HG02840 (cell line): ENCODE data around the gene EVL.
"Not testable (repeated sequence)": the region's sequence is repeated elsewhere in the genome, so short reads cannot be mapped to it uniquely, and the experiment has no call there.

Experiments
- ATAC-seq: cut with Tn5 transposase; IDR thresholded peaks from one replicate; pipeline ENCODE4 v1.9.1; 2021; ENCODE audit warnings: mild to moderate bottlenecking, moderate library complexity, moderate number of reproducible peaks; ENCODE audit not compliant: unreplicated experiment, low FRiP score

The EVL gene, protein sequence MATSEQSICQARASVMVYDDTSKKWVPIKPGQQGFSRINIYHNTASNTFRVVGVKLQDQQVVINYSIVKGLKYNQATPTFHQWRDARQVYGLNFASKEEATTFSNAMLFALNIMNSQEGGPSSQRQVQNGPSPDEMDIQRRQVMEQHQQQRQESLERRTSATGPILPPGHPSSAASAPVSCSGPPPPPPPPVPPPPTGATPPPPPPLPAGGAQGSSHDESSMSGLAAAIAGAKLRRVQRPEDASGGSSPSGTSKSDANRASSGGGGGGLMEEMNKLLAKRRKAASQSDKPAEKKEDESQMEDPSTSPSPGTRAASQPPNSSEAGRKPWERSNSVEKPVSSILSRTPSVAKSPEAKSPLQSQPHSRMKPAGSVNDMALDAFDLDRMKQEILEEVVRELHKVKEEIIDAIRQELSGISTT

DNA sequence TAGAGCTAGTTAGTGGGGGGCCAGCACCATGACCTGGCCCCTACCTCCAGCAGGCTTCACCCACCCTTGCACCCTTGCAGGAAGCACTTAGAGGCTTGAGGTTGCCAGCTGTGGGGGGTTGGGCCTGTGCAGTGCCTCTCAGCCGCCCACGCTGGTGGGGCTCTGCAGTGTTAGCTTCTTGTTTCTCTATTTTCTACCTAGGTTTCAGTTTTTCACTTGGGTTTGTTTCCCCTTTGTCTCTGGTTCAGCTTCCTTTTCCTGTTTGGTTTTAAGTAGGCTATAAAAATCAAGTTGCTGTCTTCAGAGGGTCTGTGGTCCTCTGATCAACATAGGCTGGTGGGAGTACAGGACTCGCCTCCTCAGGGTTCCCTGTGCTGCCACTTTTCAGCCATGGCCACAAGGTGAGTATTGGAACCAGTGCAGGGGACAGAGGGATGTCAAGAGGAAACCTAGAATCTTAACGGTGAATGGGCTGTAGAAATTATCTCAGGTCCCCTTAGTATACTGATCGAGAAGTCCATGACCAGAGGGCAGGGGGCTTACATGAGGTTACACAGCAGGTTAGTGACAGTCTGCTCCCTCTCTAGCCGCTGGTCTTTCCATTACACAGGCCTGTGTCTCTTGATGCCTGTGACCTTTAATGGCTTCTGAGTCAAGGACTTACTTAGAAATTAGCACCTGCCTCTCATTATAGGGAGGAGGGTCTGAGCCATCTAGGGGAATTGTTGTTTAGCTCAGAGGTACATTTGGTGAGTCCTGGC is at the start of gene EVL:
EVL (plus strand) TSS at position 312 of the 761 bp plus-strand sequence; CDS start at position 391, 79 bp downstream.
- ATAC-seq, result peak; percentile 36

- no peak for ATAC-seq
These were observed 47.7 kb upstream of the EVL start for GRCh38 chr14:100017553-100017952.

DNA sequence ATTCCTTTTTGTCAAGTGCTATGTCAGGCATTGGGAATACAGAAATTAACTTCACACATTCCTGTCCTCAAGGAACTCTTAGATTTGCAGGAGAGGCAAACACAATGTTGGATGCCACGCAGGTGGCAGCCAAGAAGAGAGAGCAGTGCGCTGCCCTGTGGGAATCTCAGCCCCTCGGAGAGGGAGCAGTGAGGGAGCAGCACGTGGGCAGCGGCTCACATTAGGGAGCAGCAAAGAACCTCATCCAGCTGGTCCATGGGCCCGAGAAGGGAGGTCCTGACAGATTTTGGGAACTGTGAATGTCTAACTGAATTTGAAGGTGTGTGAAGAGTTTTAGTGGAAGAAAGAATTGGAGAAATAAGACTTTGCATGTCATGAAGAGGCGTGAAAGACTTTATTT is 47.2 kb upstream of the EVL start:
- ATAC-seq, result no peak

GRCh38 chr14:100018482-100018881 is 46.7 kb upstream of the EVL start:
- ATAC-seq, result no peak

DNA sequence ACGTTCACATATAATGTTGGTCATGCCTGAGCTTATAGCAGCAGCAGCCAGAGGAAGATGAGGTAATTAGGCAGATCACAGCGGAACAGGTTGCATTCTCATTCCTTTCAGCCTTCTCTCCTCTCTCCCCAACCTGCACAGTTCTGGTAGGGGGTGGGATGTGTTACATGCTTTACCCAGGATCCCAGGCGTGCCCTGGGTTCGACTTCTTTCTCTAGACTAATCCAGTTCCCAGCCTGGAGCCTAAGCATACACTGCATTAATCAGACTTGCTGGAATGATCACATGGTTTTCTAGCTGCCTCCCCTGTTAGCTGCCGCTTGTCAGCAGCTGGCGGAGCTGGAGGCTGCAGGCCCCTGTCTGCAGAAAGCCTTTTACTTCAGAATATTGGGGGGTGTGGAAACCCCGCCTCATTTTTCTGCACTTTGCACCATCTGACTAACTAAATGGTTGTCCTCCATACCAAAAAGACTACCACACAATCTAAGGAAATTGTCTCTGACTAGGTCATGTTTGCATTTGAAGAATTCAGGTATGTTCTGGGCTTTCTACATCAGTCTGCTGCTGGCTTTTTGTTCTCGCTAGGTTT is 46.0 kb upstream of the EVL start:
- no peak for ATAC-seq

GRCh38 chr14:100020629-100021028 is 44.6 kb upstream of the EVL start:
- no peak for ATAC-seq

DNA sequence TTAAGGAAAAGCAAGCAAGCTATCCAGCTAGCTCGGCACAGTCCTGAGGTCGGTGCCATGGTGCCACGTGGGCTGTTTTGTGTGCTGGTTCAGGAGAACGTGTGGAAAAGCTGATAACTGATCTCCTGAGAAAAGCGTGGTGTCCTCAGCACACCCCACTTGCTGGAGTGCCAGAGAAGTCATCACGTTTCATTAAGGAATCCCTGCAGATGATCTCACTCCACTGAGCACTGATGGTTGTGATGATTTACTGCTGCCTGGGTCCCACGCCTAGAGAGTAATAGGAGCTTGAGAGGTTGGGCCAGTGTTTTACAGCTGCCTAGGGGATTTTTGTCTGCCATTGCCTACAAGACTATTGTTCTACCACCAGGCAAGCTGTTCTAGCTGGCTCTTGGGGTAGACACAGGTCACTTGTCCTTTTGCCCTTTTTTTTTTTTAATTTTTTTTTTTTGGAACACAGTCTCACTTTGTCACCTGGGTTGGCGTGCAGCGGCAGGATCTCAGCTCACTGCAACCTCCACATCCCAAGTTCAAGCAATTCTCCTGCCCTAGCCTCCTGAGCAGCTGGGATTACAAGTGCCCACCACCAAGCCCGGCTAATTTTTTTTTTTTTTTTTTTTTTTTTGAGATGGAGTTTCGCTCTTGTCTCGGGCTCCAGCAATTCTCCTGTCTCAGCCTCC is 42.3 kb upstream of the EVL start:
- ATAC-seq, result no peak

DNA sequence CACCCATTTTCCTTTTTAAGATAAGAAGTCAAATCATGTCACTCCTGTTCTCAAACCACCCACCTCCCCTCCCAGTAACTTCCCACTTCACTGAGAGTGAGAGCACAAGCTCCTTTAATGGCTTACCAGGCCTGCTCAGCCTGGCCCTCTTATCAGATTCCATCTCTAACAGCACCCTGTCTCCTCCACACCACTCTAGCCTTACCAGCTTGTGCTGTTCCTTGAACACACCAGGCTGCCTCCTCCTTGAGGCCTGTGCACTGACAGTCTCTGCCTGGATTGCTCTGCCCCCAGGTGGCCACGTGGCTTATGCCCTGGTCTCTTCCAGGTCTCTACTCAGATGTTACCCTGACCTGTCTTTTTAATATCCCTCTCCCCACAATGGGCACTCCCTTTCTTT is 40.1 kb upstream of the EVL start:
- ATAC-seq, result no peak

DNA sequence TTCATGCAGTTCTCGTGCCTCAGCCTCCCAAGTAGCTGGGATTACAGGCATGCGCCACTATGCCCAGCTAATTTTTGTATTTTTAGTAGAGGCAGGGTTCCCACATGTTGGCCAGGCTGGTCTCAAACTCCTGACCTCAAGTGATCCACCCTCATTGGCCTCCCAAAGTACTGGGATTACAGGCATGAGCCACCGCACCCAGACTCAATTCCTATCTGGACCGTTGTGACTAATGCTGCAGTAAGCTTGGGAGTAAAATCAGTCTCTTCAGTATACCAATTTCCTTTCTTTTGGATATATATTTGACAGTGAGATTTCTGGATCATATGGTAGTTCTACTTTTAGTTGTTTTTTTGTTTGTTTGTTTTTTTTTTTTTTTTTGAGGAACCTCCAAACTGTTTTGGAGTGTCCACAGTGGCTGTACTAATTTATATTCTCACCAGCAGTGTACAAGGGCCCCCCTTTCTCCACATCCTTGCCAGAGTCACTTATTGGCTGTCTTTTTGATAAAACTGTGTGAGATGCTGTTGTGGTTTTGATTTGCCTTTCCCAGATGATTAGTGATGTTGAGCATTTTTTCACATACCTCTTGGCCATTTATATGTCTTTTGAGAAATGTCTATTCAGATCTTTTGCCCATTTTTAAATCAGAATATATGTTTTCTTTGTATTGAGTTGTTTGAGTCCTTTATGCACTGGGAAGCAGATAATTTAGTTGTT is 37.3 kb upstream of the EVL start:
- ATAC-seq, result no peak

- no peak for ATAC-seq
These were observed 36.1 kb upstream of the EVL start for GRCh38 chr14:100028990-100029677.

DNA sequence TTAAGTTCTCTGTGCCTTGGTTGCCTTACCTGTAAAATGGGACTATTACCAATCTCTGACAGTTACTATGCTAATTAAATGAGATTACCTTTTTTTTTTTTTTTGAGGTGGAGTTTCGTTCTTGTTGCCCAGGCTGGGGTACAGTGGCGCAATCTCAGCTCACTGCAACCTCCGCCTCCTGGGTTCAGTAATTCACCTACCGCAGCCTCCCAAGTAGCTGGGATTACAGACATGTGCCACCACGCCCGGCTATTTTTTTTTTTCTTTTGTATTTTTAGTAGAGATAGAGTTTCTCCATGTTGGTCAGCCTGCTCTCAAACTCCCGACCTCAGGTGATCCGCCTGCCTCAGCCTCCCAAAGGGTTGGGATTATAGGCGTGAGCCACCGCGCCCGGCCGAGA is 35.2 kb upstream of the EVL start:
- not testable (repeated sequence) for ATAC-seq

GRCh38 chr14:100030452-100031153 is 34.6 kb upstream of the EVL start:
- ATAC-seq, result no peak

DNA sequence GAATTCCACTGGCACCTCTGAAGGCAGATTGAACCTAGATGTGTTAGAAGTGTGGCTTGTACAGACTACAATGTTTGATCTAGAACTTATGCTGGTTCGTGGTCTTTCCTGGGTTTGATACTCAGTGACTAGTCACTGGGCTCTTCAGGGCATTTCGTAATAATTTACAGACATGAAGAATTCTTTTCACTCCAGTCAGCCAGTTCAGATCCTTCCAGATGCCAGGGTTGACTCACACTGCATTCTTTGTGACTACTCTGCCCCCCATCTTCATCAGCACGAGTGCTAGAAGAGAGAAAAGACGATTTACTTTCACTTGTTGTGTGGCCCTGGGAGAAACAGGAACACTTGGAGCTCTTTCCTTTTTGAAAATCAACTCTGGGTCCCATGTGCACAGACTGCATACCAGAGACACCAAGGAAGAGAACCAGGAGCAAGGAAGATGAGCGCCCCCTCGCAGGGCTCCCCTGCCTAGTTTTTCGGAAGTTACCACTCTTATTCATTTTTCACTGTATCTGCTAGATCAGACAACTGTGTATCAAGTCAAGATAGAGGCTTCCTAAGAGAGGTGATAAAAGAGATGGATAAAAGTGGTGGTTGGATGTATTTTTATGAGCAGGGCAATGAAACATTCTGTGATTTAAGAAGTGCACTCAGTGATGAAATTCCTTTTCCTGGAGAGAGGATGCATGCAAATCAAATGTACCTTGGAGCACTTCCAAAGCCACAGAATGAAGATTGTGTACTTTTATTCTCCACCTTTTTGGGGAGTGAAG is 33.5 kb upstream of the EVL start:
- no peak for ATAC-seq

- no peak for ATAC-seq
These were observed 32.5 kb upstream of the EVL start for GRCh38 chr14:100032738-100033137.

DNA sequence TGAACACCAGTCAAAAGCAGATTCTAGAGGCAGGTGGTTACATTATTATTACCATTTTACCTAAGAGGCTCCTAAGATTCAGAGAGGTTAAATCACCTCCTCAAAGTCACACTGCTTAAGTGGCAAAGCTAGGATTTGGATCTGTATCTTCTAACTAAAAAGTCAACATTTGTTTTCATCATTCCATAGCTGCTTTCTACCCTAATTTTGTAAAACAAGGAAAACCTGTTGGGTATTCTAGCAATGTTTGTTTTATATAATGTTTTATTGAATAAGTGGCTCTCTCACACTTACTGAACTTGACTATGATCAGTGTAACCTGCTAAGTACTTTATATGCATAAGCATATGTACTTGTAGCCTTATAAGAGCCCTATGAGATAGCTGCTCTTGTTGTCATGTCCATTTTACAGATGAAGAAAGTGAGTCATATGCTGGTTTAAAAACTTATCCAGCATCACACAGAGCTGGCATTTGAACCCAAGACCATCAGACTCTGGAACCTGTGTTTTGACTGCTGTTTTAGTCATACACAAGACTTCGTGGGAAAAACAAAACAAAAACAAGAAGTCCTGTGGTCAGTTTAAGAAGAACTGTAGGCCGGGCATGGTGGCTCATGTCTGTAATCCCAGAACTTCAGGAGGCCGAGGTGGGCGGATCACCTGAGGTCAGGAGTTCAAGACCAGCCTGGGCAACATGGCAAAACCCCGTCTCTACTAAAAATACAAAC is 31.7 kb upstream of the EVL start:
- no peak for ATAC-seq

DNA sequence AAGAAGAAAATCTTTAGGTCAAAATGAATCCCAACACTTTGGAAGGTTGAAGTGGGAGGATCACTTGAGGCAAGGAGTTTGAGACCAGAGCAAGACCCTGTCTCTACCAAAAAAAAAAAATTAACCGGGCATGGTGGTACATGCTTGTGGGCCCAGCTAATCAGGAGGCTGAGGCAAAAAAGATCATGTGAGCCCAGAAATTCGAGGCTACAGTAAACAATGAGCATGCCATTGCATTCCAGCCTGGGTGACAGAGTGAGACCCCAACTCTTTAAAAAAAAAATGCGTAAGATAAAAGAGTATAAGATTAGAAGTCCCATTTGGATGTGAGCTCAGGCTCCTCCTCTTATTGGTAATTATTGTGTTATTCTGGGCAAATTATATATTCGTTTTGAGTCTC is 30.8 kb upstream of the EVL start:
- no peak for ATAC-seq

GRCh38 chr14:100034961-100035500 is 30.2 kb upstream of the EVL start:
- ATAC-seq, result no peak
